SK-N-SH (cell line): ENCODE results near the gene CX3CL1. TPM values are rescaled to one million over a fixed set of nuclear protein-coding genes. Genes with fewer than 3 reads are reported as not detected.
A peak's percentile ranks its signal among the peaks of the same experiment; 100 is the strongest.

ENCODE experiments used
- CTCF ChIA-PET: fragments of 300-600, 350-600 bp; formaldehyde crosslinking; extraction: SDS; loops from one replicate; lab custom pipeline; 2021; lab: Yijun Ruan, JAX
- POLR2A ChIA-PET: fragments of 350-600 bp; sonication (Branson Sonifier 250); formaldehyde crosslinking; extraction: SDS; loops from one replicate; lab custom pipeline; 2020; ENCODE audit warnings: antibody characterized with exemption, inconsistent platforms; lab: Yijun Ruan, JAX
- DNase-seq: peaks from one replicate; pipeline ENCODE4 v3.0.0; 2012
- H2AFZ ChIP-seq: fragments of 200-600 bp; sonication (generic); 2 replicates; pipeline ENCODE4 v1.8.1; 2016; ENCODE audit warnings: antibody characterized with exemption, mild to moderate bottlenecking, low read depth
- H3F3A ChIP-seq: fragments of 200-600 bp; sonication (generic); replicated peaks from 2 replicates; pipeline ENCODE3; 2016; ENCODE audit warnings: antibody characterized with exemption, mild to moderate bottlenecking; ENCODE audit not compliant: insufficient read depth
- H3K27ac ChIP-seq, 2 experiments: fragments of 200-500 bp in 1 of 2; fragments of 200-600 bp in 1 of 2; sonication (Bioruptor generic) in 1 of 2; sonication (generic), shearing (Covaris generic) in 1 of 2; 2 replicates each; pipeline versions ENCODE4 v1.5.1 to v1.6.1; 2014 to 2016; ENCODE audit warnings: low read depth in 2 of 2, inconsistent platforms in 1 of 2, low read length in 1 of 2, mild to moderate bottlenecking in 1 of 2, mixed read lengths in 1 of 2
- H3K27me3 ChIP-seq: fragments of 200-600 bp; sonication (generic), shearing (Covaris generic); 2 replicates; pipeline ENCODE4 v1.6.1; 2016; ENCODE audit warnings: mixed run types; ENCODE audit not compliant: insufficient read depth
- H3K36me3 ChIP-seq, 2 experiments: fragments of 200-500 bp in 1 of 2; fragments of 200-600 bp in 1 of 2; sonication (Bioruptor generic) in 1 of 2; sonication (generic) in 1 of 2; replicated peaks in 1 of 2; 2 replicates each; pipeline versions ENCODE3 to v1.5.1; 2014 to 2016; ENCODE audit warnings: low read length in 1 of 2, mild to moderate bottlenecking in 1 of 2; ENCODE audit not compliant: insufficient read depth in 2 of 2, control insufficient read depth in 1 of 2
- H3K4me1 ChIP-seq, 2 experiments: fragments of 200-500 bp in 1 of 2; fragments of 200-600 bp in 1 of 2; sonication (Bioruptor generic) in 1 of 2; sonication (generic), shearing (Covaris generic) in 1 of 2; 2 replicates each; pipeline versions ENCODE4 v1.5.1 to v1.6.1; 2014 to 2016; ENCODE audit warnings: low read depth in 1 of 2, low read length in 1 of 2, mixed run types in 1 of 2; ENCODE audit not compliant: insufficient read depth in 2 of 2, control insufficient read depth in 1 of 2
- H3K4me2 ChIP-seq: fragments of 200-600 bp; sonication (generic), shearing (Covaris generic); 2 replicates; pipeline ENCODE4 v1.6.1; 2017; ENCODE audit warnings: mixed run types
- H3K4me3 ChIP-seq, 2 experiments: fragments of 200-500 bp in 1 of 2; fragments of 200-600 bp in 1 of 2; sonication (Bioruptor generic) in 1 of 2; sonication (generic), shearing (Covaris generic) in 1 of 2; 2 replicates each; pipeline versions ENCODE4 v1.5.1 to v1.8.1; 2014 to 2016; ENCODE audit warnings: low read depth in 2 of 2, inconsistent platforms in 1 of 2, low read length in 1 of 2, mild to moderate bottlenecking in 1 of 2, mixed read lengths in 1 of 2, moderate library complexity in 1 of 2
- H3K79me2 ChIP-seq: fragments of 200-600 bp; sonication (generic); 2 replicates; pipeline ENCODE4 v1.8.1; 2017; ENCODE audit warnings: mild to moderate bottlenecking; ENCODE audit not compliant: insufficient read depth
- H3K9ac ChIP-seq: fragments of 200-600 bp; sonication (generic); 2 replicates; pipeline ENCODE4 v1.6.1; 2017; ENCODE audit warnings: mixed run types
- H3K9me2 ChIP-seq: fragments of 200-600 bp; sonication (generic); 2 replicates; pipeline ENCODE4 v1.6.1; 2017; ENCODE audit warnings: mixed run types
- H3K9me3 ChIP-seq: fragments of 200-600 bp; sonication (generic); 2 replicates; pipeline ENCODE4 v1.6.1; 2017; ENCODE audit warnings: mixed run types, mild to moderate bottlenecking, moderate library complexity
- H4K20me1 ChIP-seq: fragments of 200-600 bp; sonication (generic); 2 replicates; pipeline ENCODE4 v1.6.1; 2017; ENCODE audit warnings: mild to moderate bottlenecking, mixed run types; ENCODE audit not compliant: insufficient read depth
- ELF1 ChIP-seq: IDR thresholded peaks from 2 replicates; pipeline ENCODE4 v1.4.0; 2012
- EZH2phosphoT487 ChIP-seq: fragments of 200-600 bp; sonication (generic); IDR thresholded peaks from 2 replicates; pipeline ENCODE4 v1.6.1; 2017; ENCODE audit warnings: low read depth, mixed run types, mild to moderate bottlenecking, antibody characterized with exemption, moderate library complexity, borderline replicate concordance
- FOXJ3 ChIP-seq: sonication (generic); formaldehyde crosslinking; IDR thresholded peaks from 2 replicates; pipeline ENCODE4 v1.5.1; 2020; ENCODE audit warnings: mild to moderate bottlenecking, missing genetic modification reagents
- GATA2 ChIP-seq: sonication (generic); formaldehyde crosslinking; IDR thresholded peaks from 2 replicates; pipeline ENCODE4 v1.5.0; 2020; ENCODE audit warnings: mild to moderate bottlenecking, missing genetic modification reagents
- MEF2A ChIP-seq: IDR thresholded peaks from 2 replicates; pipeline ENCODE4 v1.4.0; 2012; ENCODE audit warnings: low read depth, borderline replicate concordance
- NRF1 ChIP-seq: IDR thresholded peaks from 2 replicates; pipeline ENCODE4 v1.6.1; 2012; ENCODE audit warnings: low read depth, mild to moderate bottlenecking, low read length
- PBX3 ChIP-seq: IDR thresholded peaks from 2 replicates; pipeline ENCODE4; 2012
- RAD21 ChIP-seq: IDR thresholded peaks from 2 replicates; pipeline ENCODE4 v1.6.1; 2012; ENCODE audit warnings: mild to moderate bottlenecking, low read length
- RCOR1 ChIP-seq: fragments of 150-350 bp; IDR thresholded peaks from 2 replicates; pipeline ENCODE4 v1.6.1; 2017; ENCODE audit warnings: antibody characterized with exemption, low read length
- RFX5 ChIP-seq: IDR thresholded peaks from 2 replicates; pipeline ENCODE4 v1.6.1; 2012; ENCODE audit warnings: mild to moderate bottlenecking, improper control_type of control experiment, low read length
- RXRA ChIP-seq: IDR thresholded peaks from 2 replicates; pipeline ENCODE4 v1.4.0; 2012; ENCODE audit warnings: low read depth, mild to moderate bottlenecking, borderline replicate concordance
- SIN3A ChIP-seq: IDR thresholded peaks from 2 replicates; pipeline ENCODE4 v1.6.1; 2012; ENCODE audit warnings: low read depth, mild to moderate bottlenecking, low read length, moderate library complexity, borderline replicate concordance
- SMC3 ChIP-seq: IDR thresholded peaks from 2 replicates; pipeline ENCODE4 v1.6.1; 2012; ENCODE audit warnings: low read depth, low read length, improper control_type of control experiment
- USF2 ChIP-seq: fragments of 150-350 bp; IDR thresholded peaks from 2 replicates; pipeline ENCODE4 v1.6.1; 2017; ENCODE audit warnings: antibody characterized with exemption, low read length, low read depth, borderline replicate concordance
- YY1 ChIP-seq: IDR thresholded peaks from 2 replicates; pipeline ENCODE4 v1.4.0; 2012; ENCODE audit warnings: low read depth, mild to moderate bottlenecking
- WGBS: methylation state at CpG from one replicate; pipeline ENCODE4 v1.1.6; 2017; ENCODE audit warnings: low lambda C conversion rate; 5-methylcytosine and 5-hydroxymethylcytosine counted together
- polyA plus RNA-seq, 3 experiments: library from polyadenylated mRNA; depleted of rRNA; stranded (reverse); fragments of >200 nt; gene quantifications; 2 replicates each; pipeline ENCODE4 v1.2.3, GENCODE V29; 2012
- TF ChIP-seq, protein P1 (sequence below): IDR thresholded peaks from 2 replicates; pipeline ENCODE4 v1.6.1; 2012; ENCODE audit warnings: mild to moderate bottlenecking, low read depth, low read length, moderate library complexity

Gene CX3CL1
- polyA plus RNA-seq, 1 of the 3 experiments (the other 2 are of a cell fraction), result 6.8 TPM

DNA sequence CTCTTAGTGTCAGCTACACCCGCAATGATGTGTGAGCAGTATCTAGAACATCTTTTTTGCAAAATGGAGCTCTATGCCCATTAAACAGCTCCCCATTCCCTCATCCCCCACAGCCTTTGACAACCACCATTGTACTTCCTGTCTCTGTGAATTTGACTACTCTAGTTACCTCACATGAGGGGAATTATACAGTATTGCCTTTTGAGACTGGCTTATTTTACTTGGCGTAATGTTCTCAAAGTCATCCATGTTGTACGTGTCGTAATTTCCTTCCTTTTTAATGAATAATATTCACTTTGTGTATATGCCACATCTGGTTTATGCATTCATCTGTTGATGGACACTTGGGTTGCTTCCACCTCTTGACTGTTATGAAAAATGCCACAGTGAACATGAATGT is 36.9 kb upstream of the CX3CL1 start:
- CTCF ChIA-PET, result interaction anchor here (1.8 kb wide), 1 partner anchor 10 kb away, joined by 6 read pairs; no protein-coding TSS in a partner anchor
- H3F3A ChIP-seq, result peaks cover under 1% of the 10 kb centered on the region

DNA sequence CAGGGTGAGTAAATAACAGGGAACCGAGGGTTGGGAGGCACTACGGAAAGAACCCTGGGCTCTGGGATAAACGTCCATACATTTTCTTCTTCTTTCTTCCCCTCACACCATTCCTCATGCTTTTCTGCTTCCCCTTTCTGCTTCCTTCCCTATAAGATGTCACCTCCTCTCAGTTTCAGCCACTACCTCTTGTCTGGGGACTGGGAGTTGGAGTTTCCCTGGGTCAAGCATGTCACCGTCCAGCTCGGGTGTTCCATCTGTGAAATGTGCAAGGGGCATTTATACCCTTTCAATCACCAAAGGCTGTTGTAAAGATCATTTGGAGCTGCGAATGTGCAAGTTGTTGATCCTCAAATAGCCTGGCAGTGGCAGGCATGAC is 31.2 kb upstream of the CX3CL1 start:
- no peaks in the 10 kb centered on the region for H3K9me2 ChIP-seq
- H2AFZ ChIP-seq, result no peak overlapping the region
- no peaks in the 10 kb centered on the region for H3K36me3 ChIP-seq
- TF ChIP-seq EZH2phosphoT487, result no peak
- no peak for TF ChIP-seq PBX3
- no peaks in the 10 kb centered on the region for H4K20me1 ChIP-seq
- H3K27ac ChIP-seq, result peak overlapping the region in 1 of 2 experiments; percentile 78; a peak in 2 of 4 replicates
- H3K27me3 ChIP-seq, result no peaks in the 10 kb centered on the region
- DNase-seq, result no peak
- no peak overlapping the region for H3K9ac ChIP-seq
- no peak overlapping the region for H3K4me3 ChIP-seq
- POLR2A ChIA-PET, result no interaction called here
- peaks cover 0 to 6% of the 10 kb centered on the region in 2 experiments; a peak in 1 of 4 replicates for H3K4me1 ChIP-seq
- H3K79me2 ChIP-seq, result no peaks in the 10 kb centered on the region
- CTCF ChIA-PET, result no interaction called here
- peak overlapping the region; percentile 53 for H3K4me2 ChIP-seq
- WGBS, result 92% methylated on average over 6 of the region's 6 CpGs
- H3K9me3 ChIP-seq, result 0 out of 2 replicates have a peak, but pooled peaks cover 6% of the 10 kb centered on the region
- peaks cover 15% of the 10 kb centered on the region for H3F3A ChIP-seq

More for the DNA sequence above, 36.9 kb upstream of the CX3CL1 start:
- H3K36me3 ChIP-seq, result no peaks in the 10 kb centered on the region
- no peaks in the 10 kb centered on the region for H3K4me1 ChIP-seq
- DNase-seq, result no peak
- no peak overlapping the region for H3K27ac ChIP-seq
- H3K9ac ChIP-seq, result no peak overlapping the region
- H3K9me3 ChIP-seq, result 0 out of 2 replicates have a peak, but pooled peaks cover 6% of the 10 kb centered on the region
- no peak overlapping the region for H2AFZ ChIP-seq
- H3K4me2 ChIP-seq, result no peak overlapping the region
- H3K9me2 ChIP-seq, result no peaks in the 10 kb centered on the region
- no peak overlapping the region for H3K4me3 ChIP-seq
- H3K27me3 ChIP-seq, result no peaks in the 10 kb centered on the region
- no peak for TF ChIP-seq RXRA
- TF ChIP-seq, protein P1, sequence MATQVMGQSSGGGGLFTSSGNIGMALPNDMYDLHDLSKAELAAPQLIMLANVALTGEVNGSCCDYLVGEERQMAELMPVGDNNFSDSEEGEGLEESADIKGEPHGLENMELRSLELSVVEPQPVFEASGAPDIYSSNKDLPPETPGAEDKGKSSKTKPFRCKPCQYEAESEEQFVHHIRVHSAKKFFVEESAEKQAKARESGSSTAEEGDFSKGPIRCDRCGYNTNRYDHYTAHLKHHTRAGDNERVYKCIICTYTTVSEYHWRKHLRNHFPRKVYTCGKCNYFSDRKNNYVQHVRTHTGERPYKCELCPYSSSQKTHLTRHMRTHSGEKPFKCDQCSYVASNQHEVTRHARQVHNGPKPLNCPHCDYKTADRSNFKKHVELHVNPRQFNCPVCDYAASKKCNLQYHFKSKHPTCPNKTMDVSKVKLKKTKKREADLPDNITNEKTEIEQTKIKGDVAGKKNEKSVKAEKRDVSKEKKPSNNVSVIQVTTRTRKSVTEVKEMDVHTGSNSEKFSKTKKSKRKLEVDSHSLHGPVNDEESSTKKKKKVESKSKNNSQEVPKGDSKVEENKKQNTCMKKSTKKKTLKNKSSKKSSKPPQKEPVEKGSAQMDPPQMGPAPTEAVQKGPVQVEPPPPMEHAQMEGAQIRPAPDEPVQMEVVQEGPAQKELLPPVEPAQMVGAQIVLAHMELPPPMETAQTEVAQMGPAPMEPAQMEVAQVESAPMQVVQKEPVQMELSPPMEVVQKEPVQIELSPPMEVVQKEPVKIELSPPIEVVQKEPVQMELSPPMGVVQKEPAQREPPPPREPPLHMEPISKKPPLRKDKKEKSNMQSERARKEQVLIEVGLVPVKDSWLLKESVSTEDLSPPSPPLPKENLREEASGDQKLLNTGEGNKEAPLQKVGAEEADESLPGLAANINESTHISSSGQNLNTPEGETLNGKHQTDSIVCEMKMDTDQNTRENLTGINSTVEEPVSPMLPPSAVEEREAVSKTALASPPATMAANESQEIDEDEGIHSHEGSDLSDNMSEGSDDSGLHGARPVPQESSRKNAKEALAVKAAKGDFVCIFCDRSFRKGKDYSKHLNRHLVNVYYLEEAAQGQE, result no peak
- TF ChIP-seq GATA2 (CRISPR knock-in tag), result no peak
- TF ChIP-seq RAD21, result no peak
- TF ChIP-seq USF2, result no peak
- no peak for TF ChIP-seq MEF2A
- TF ChIP-seq EZH2phosphoT487, result no peak
- TF ChIP-seq RCOR1, result no peak
- no peak for TF ChIP-seq RFX5
- TF ChIP-seq YY1, result no peak
- no peak for TF ChIP-seq SMC3
- no peak for TF ChIP-seq SIN3A
- no peak for TF ChIP-seq FOXJ3 (CRISPR knock-in tag)
- no peak for TF ChIP-seq NRF1
- TF ChIP-seq ELF1, result no peak
- H3K79me2 ChIP-seq, result no peaks in the 10 kb centered on the region
- H4K20me1 ChIP-seq, result no peaks in the 10 kb centered on the region
- WGBS, result 88% methylated on average over 4 of the region's 4 CpGs
- POLR2A ChIA-PET, result no interaction called here
